Measurements from ENCODE around the gene RTRAF.

The RTRAF gene

GRCh38 chr14:52031781-52032180 is 42.4 kb downstream of the RTRAF start:
- in situ Hi-C loops (cut with MboI; ENCODE audit: low pct_unique_long_range_greater_than_20kb, low sequenced_read_pairs, unreplicated experiment): no loop called here
- TF ChIP-seq, protein P1, sequence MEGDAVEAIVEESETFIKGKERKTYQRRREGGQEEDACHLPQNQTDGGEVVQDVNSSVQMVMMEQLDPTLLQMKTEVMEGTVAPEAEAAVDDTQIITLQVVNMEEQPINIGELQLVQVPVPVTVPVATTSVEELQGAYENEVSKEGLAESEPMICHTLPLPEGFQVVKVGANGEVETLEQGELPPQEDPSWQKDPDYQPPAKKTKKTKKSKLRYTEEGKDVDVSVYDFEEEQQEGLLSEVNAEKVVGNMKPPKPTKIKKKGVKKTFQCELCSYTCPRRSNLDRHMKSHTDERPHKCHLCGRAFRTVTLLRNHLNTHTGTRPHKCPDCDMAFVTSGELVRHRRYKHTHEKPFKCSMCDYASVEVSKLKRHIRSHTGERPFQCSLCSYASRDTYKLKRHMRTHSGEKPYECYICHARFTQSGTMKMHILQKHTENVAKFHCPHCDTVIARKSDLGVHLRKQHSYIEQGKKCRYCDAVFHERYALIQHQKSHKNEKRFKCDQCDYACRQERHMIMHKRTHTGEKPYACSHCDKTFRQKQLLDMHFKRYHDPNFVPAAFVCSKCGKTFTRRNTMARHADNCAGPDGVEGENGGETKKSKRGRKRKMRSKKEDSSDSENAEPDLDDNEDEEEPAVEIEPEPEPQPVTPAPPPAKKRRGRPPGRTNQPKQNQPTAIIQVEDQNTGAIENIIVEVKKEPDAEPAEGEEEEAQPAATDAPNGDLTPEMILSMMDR (IDR thresholded peaks at IDR 0.05; ENCODE audit: extremely low read depth, insufficient read depth, missing control alignments): no peak
- DNase-seq (ENCODE audit: low spot score): no peak

- TF ChIP-seq, protein P1 (IDR thresholded peaks at IDR 0.05; ENCODE audit: extremely low read depth, insufficient read depth, missing control alignments): no peak
- no peak for DNase-seq (ENCODE audit: low spot score)
- in situ Hi-C loops (cut with MboI; ENCODE audit: low pct_unique_long_range_greater_than_20kb, low sequenced_read_pairs, unreplicated experiment): no loop called here
Measured at GRCh38 chr14:52032204-52032801, 43.0 kb downstream of the RTRAF start.

DNA sequence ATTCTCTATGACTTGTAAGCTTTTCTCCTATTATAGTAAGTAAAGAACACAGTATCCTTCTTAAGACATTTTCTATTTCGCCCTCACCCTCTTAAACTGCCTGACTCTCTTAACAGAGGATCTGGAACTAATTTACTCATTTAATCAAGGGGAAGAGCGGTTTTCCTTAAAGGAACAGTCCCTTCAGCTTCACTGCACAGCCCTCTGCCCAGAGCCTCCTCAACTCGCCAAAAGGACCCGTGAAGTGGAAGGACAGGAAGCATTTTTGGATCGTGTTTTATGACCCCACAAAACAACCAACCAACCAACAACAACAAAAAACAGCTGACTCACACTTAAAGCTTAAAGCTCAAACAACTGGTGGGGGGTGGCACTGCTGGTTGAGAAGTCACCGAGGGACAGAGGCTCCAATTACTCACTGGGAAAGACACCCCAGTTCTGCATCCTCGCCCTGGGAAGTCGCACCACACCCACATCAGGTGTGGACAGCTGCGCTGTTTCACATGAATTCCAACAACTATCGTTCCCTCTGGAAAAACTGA is 43.8 kb downstream of the RTRAF start:
- in situ Hi-C loops (cut with MboI; ENCODE audit: low pct_unique_long_range_greater_than_20kb, low sequenced_read_pairs, unreplicated experiment): no loop called here
- no peak for DNase-seq (ENCODE audit: low spot score)
- TF ChIP-seq, protein P1 (IDR thresholded peaks at IDR 0.05; ENCODE audit: extremely low read depth, insufficient read depth, missing control alignments): no peak

DNA sequence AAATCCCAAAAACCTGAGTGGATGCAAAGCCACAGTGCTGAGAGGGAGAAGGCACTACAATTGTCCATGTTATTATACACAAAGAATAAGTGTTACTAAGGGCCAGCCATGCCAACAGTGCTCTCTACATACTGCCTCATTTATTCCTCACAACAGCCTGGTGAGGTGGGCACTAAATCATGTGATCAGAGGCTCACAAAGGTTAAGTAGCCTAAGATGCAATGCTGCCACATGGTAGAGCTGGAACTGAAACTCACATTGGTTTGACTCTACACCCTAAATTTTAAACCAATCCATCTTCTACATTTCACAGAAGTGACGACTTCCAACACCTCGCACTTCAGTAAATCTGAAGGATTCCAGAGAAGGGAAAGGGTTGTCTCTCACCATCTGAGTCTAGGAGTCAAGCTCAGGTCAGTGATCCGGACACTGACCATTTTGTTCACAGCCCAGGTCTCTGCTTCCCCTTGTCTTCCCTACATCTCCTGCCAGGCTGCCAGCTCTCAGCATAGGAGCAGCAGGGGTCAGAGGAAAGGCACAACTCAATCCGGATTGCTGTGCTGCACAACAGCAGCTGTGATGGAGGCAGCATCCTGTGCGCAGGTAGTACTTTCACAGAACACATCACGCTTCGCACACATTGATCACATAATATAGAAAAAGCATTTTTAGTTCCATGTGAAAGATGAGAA is 49.9 kb downstream of the RTRAF start:
- no peak for DNase-seq (ENCODE audit: low spot score)
- in situ Hi-C loops (cut with MboI; ENCODE audit: low pct_unique_long_range_greater_than_20kb, low sequenced_read_pairs, unreplicated experiment): no loop called here
- TF ChIP-seq, protein P1 (IDR thresholded peaks at IDR 0.05; ENCODE audit: extremely low read depth, insufficient read depth, missing control alignments): no peak

DNA sequence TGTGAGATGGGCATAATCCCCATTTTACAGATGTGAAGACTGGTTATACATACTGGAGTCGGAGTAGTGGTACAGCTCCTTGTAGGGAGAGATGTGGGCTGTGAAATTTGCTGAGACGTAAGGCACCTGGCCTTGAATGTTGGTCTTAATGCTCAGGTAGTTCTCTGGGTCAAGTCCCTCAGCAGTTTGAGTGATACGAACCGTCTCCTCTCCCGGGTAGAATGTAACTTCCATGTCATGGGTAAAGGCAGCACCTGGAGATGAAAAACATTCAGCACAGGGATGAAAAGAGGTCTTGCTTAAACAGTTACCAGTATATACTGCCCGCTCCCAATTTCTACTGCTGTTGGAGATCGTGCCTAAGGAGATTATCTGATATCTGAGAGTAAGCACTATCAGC is 51.3 kb downstream of the RTRAF start:
- in situ Hi-C loops (cut with MboI; ENCODE audit: low pct_unique_long_range_greater_than_20kb, low sequenced_read_pairs, unreplicated experiment): no loop called here
- TF ChIP-seq, protein P1 (IDR thresholded peaks at IDR 0.05; ENCODE audit: extremely low read depth, insufficient read depth, missing control alignments): no peak
- no peak for DNase-seq (ENCODE audit: low spot score)

DNA sequence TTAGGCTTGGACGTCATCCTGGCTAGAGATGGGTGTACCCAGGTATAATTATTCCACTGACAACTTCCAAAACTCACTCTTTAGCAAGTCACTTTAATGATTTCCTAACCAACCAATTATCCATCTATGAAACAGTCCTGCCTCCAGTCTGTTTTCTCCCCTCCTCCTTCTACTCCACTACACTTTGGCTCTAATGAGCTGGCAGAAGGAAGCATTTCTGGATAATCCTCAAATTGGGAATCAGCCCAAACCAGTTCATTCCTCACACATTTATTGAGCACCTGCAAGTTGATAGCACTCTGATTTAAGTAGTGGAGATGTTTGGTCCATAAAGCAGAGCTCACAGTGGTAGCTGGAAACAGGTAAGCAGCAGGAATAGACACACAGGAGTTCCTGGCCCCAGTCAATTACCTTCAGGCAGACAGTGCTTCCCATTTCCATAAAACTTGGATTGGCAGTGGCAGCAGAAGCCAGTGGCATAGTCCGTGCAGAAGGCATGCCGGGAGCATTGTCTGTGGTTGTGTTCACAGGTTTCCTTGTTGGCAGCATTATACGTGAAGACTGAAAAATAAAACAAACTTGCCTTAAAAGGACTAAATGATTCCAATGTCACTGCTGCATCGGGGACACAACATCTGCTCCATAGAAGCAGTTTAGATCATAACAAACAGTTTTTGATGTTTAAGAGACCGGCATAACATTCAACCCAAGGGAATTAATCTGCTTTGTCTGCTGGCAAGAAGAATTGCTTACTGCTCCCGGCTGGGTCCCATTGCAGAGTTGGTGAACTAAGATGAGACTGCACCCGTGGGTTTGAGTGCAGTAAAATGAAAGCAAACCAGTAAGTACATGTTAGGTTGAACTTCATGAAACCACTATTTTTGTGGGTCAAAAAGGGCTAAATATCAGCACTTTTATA is 53.3 kb downstream of the RTRAF start:
- in situ Hi-C loops (cut with MboI; ENCODE audit: low pct_unique_long_range_greater_than_20kb, low sequenced_read_pairs, unreplicated experiment): no loop called here
- no peak for DNase-seq (ENCODE audit: low spot score)
- TF ChIP-seq, protein P1 (IDR thresholded peaks at IDR 0.05; ENCODE audit: extremely low read depth, insufficient read depth, missing control alignments): no peak
